Stimulated activated CD4-positive, alpha-beta T cell treated with anti-CD3 and anti-CD28 coated beads, Interleukin-4, amount 100 ng/mL, for 4 hours (primary cell): ENCODE data around the gene KMT2D.
"Not testable (repeated sequence)": the region's sequence is repeated elsewhere in the genome, so short reads cannot be mapped to it uniquely, and the experiment has no call there.

Experiments
- DNase-seq, 2 experiments: peaks; one replicate each; pipeline ENCODE4 v3.0.0-alpha.2; 2020

Gene KMT2D

GRCh38 chr12:49086116-49086515, 25.5 kb upstream of the KMT2D start:
- DNase-seq, result no peak

- no peak for DNase-seq
Measured at GRCh38 chr12:49084438-49084837, 23.8 kb upstream of the KMT2D start.

- DNase-seq, result no peak
Measured at GRCh38 chr12:49079793-49080192, 19.2 kb upstream of the KMT2D start.

- no peak for DNase-seq
Measured at GRCh38 chr12:49070971-49071370, 10.4 kb upstream of the KMT2D start.

- DNase-seq, result peak; percentile 98 to 99
Measured at GRCh38 chr12:49069507-49070346, 9.1 kb upstream of the KMT2D start, which contains the start of gene RHEBL1. RHEBL1 (minus strand) TSS chr12:49069979; CDS start chr12:49069785, 194 bp downstream.

GRCh38 chr12:49068879-49069506, 8.4 kb upstream of the KMT2D start:
- no peak for DNase-seq

GRCh38 chr12:49066120-49066519, 5.5 kb upstream of the KMT2D start:
- DNase-seq, result no peak

GRCh38 chr12:49064767-49065152, 4.2 kb upstream of the KMT2D start:
- no peak for DNase-seq

GRCh38 chr12:49061916-49062315, 1.3 kb upstream of the KMT2D start:
- not testable (repeated sequence) for DNase-seq

GRCh38 chr12:49061157-49061650, 610 bp upstream of the KMT2D start:
- no peak for DNase-seq

GRCh38 chr12:49059299-49060171, 1.1 kb downstream of the KMT2D start:
- no peak for DNase-seq

GRCh38 chr12:49059045-49059298, 1.6 kb downstream of the KMT2D start:
- DNase-seq, result no peak

GRCh38 chr12:49058366-49059044, 2.1 kb downstream of the KMT2D start:
- no peak for DNase-seq

- no peak for DNase-seq
Measured at GRCh38 chr12:49057888-49058287, 2.7 kb downstream of the KMT2D start.

- DNase-seq, result peak; percentile 18 to 56
Measured at GRCh38 chr12:49055978-49056754, 4.4 kb downstream of the KMT2D start.

- DNase-seq, result no peak
Measured at GRCh38 chr12:49055092-49055491, 5.5 kb downstream of the KMT2D start.

GRCh38 chr12:49054524-49054923, 6.1 kb downstream of the KMT2D start:
- DNase-seq, result no peak

GRCh38 chr12:49054096-49054495, 6.5 kb downstream of the KMT2D start:
- no peak for DNase-seq

- DNase-seq, result no peak
Measured at GRCh38 chr12:49052451-49053208, 8.0 kb downstream of the KMT2D start.

GRCh38 chr12:49051777-49052438, 8.7 kb downstream of the KMT2D start:
- no peak for DNase-seq

GRCh38 chr12:49051373-49051764, 9.2 kb downstream of the KMT2D start:
- no peak for DNase-seq
